ENCODE measurements around the gene DHX8.
"Not testable (repeated sequence)": the region's sequence is repeated elsewhere in the genome, so short reads cannot be mapped to it uniquely, and the experiment has no call there.

DHX8 gene

GRCh38 chr17:43483674-43484551 lies at the start of gene DHX8:
DHX8 (plus strand) TSS chr17:43483975; CDS start chr17:43484038, 63 bp downstream.
- DNase-seq = peak; percentile 46

GRCh38 chr17:43434902-43435319 lies 48.9 kb upstream of the DHX8 start:
- DNase-seq = no peak

- DNase-seq = no peak
These were observed 46.0 kb upstream of the DHX8 start for GRCh38 chr17:43437756-43438155.

GRCh38 chr17:43438626-43439025 lies 45.1 kb upstream of the DHX8 start:
- no peak for DNase-seq

- no peak for DNase-seq
These were observed 44.7 kb upstream of the DHX8 start for GRCh38 chr17:43439041-43439440.

- no peak for DNase-seq
These were observed 41.1 kb upstream of the DHX8 start for GRCh38 chr17:43442711-43443110.

GRCh38 chr17:43443381-43443780 lies 40.4 kb upstream of the DHX8 start:
- no peak for DNase-seq

- DNase-seq = no peak
These were observed 39.4 kb upstream of the DHX8 start for GRCh38 chr17:43444223-43445008.

- DNase-seq = no peak
These were observed 38.7 kb upstream of the DHX8 start for GRCh38 chr17:43445009-43445589.

GRCh38 chr17:43446773-43447172 lies 37.0 kb upstream of the DHX8 start:
- DNase-seq = no peak

GRCh38 chr17:43448720-43449469 lies 34.9 kb upstream of the DHX8 start:
- DNase-seq = no peak

GRCh38 chr17:43449470-43450248 lies 34.1 kb upstream of the DHX8 start:
- no peak for DNase-seq

GRCh38 chr17:43450791-43451190 lies 33.0 kb upstream of the DHX8 start:
- not testable (repeated sequence) for DNase-seq

GRCh38 chr17:43451741-43452140 lies 32.0 kb upstream of the DHX8 start:
- not testable (repeated sequence) for DNase-seq

- DNase-seq = no peak
These were observed 30.4 kb upstream of the DHX8 start for GRCh38 chr17:43453331-43453812.

- no peak for DNase-seq
These were observed 28.9 kb upstream of the DHX8 start for GRCh38 chr17:43454868-43455267.

- DNase-seq = no peak
These were observed 27.7 kb upstream of the DHX8 start for GRCh38 chr17:43456029-43456428.

- no peak for DNase-seq
These were observed 27.0 kb upstream of the DHX8 start for GRCh38 chr17:43456661-43457361.

- no peak for DNase-seq
These were observed 26.4 kb upstream of the DHX8 start for GRCh38 chr17:43457362-43457692.

GRCh38 chr17:43459878-43460277 lies 23.9 kb upstream of the DHX8 start:
- not testable (repeated sequence) for DNase-seq

GRCh38 chr17:43461185-43461584 lies 22.6 kb upstream of the DHX8 start:
- no peak for DNase-seq

Measured in 8988T (cell line).